Activated CD4-positive, alpha-beta memory T cell treated with anti-CD3 and anti-CD28 coated beads, Interleukin-2, amount 10 ng/mL, durations not matched to agents 7 days and 5 days (primary cell): Measurements from ENCODE around the gene BPGM. TPM values are rescaled to one million over a fixed set of nuclear protein-coding genes. Genes with fewer than 3 reads are reported as not detected.

Experiments
- CTCF ChIA-PET: fragments of 350-600 bp; sonication (Branson Sonifier 250); formaldehyde crosslinking; loops from one replicate; lab custom pipeline; 2021; ENCODE audit warnings: antibody characterized with exemption, inconsistent platforms; lab: Charles Lee
- POLR2A ChIA-PET: fragments of 350-600 bp; sonication (Branson Sonifier 250); formaldehyde crosslinking; loops from one replicate; lab custom pipeline; 2021; ENCODE audit warnings: antibody characterized with exemption; lab: Charles Lee
- DNase-seq: peaks from one replicate; pipeline ENCODE4 v3.0.0-alpha.2; 2020
- H3K27ac Mint-ChIP-seq: one replicate; pipeline ENCODE4 v1.8.0; 2021; ENCODE audit warnings: mild to moderate bottlenecking, mixed read lengths
- H3K27me3 Mint-ChIP-seq: one replicate; pipeline ENCODE4 v1.8.0; 2021; ENCODE audit warnings: mixed read lengths
- H3K36me3 Mint-ChIP-seq: one replicate; pipeline ENCODE4 v1.8.0; 2021; ENCODE audit warnings: low read depth, mixed read lengths
- H3K4me1 Mint-ChIP-seq: one replicate; pipeline ENCODE4 v1.8.0; 2021; ENCODE audit warnings: mixed read lengths
- H3K4me3 Mint-ChIP-seq: one replicate; pipeline ENCODE4 v1.8.0; 2021; ENCODE audit warnings: mild to moderate bottlenecking, mixed read lengths
- H3K9me3 Mint-ChIP-seq: one replicate; pipeline ENCODE4 v1.8.0; 2021; ENCODE audit warnings: mixed read lengths
- total RNA-seq, 2 experiments: library from RNA; stranded (reverse); gene quantifications; one replicate each; pipeline ENCODE4 v1.2.3, GENCODE V29; 2021

BPGM gene
- total RNA-seq, 2 experiments from 2014 or later, result 27.3 to 29.3 TPM

DNA sequence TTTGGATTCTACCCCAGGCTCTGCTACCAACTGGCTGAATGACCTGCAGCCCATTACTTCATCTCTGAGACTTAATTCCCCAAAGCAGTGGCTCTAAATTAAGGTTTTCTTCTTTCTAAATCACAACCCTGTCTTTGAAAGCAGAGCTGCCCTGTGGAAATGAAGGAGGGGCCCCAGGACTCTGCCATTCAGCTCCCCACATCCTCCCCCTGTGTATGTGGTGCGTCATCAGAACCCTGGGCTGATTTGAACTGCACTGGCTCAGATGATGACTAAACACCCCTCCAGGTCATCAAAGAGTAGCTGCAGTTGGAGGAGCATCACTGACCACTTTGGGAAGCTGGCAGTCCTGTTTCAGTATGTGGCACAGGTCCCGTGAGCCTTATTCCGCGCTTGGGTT is 46.6 kb downstream of the BPGM start:
- H3K27me3 Mint-ChIP-seq, result peaks cover 2% of the 10 kb centered on the region
- DNase-seq, result peak; percentile 45
- no peak overlapping the region for H3K4me3 Mint-ChIP-seq
- no peak overlapping the region for H3K27ac Mint-ChIP-seq
- ChIA-PET CTCF (interaction anchor here (0.7 to 1.6 kb wide), 4 partner anchors 8 to 476 kb away, joined by 3 to 4 read pairs (median 4); no protein-coding TSS in a partner anchor), POLR2A (interaction anchor here (0.9 to 1.2 kb wide), 4 partner anchors 8 to 47 kb away, joined by 3 to 4 read pairs (median 3); partner anchors contain the start of gene BPGM)
- no peaks in the 10 kb centered on the region for H3K9me3 Mint-ChIP-seq
- H3K36me3 Mint-ChIP-seq, result no peaks in the 10 kb centered on the region
- H3K4me1 Mint-ChIP-seq, result peaks cover 30% of the 10 kb centered on the region

DNA sequence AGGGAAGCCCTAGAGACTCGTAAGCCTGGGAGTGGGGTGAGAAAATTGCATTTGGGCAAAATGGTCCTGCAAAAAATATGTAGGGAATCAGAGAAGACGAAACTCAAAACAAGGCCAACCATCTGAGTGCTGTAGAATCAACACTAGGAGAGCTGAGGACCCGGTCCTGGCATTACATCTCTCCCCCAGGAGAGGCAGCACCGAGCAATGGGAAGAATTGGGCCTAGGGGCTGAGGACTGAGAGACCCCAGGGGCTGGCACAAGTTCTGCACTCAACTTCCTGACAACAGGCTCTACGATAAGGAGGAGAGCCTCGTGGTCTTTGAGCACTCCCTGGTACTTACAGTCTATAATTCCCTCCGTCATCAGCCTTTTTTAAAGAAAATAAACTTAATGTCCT is 47.6 kb downstream of the BPGM start:
- Mint-ChIP-seq H3K4me1 (peaks cover 29% of the 10 kb centered on the region), H3K4me3 (no peak overlapping the region), H3K27ac (no peak overlapping the region), H3K36me3 (no peaks in the 10 kb centered on the region), H3K9me3 (no peaks in the 10 kb centered on the region), H3K27me3 (no peaks in the 10 kb centered on the region)
- no peak for DNase-seq
- ChIA-PET POLR2A (no interaction called here), CTCF (no interaction called here)

DNA sequence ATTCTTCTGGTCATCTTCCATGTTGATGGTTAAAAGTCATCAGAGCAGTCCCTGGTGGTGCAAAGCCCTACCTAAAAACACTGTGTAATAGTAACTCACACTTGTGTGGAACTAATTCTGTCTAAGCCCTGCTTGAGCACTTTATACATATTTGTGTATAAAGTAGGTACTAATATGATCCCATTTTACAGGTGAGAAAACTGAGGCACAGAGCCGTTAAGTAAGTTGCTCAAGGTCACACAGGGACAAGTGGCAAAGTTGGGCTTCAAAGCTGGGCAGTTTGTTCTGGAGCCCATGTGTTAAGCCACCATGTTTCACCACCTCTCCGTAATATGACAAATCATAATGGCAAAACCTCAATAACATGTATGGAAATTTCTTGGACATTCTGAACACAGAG is 48.1 kb downstream of the BPGM start:
- ChIA-PET CTCF (interaction anchor here (1.1 kb wide), 1 partner anchor 62 kb away, joined by 3 read pairs; no protein-coding TSS in a partner anchor), POLR2A (no interaction called here)
- Mint-ChIP-seq H3K27ac (no peak overlapping the region), H3K9me3 (no peaks in the 10 kb centered on the region), H3K4me1 (peaks cover 29% of the 10 kb centered on the region), H3K27me3 (no peaks in the 10 kb centered on the region), H3K36me3 (no peaks in the 10 kb centered on the region), H3K4me3 (no peak overlapping the region)
- DNase-seq, result no peak

DNA sequence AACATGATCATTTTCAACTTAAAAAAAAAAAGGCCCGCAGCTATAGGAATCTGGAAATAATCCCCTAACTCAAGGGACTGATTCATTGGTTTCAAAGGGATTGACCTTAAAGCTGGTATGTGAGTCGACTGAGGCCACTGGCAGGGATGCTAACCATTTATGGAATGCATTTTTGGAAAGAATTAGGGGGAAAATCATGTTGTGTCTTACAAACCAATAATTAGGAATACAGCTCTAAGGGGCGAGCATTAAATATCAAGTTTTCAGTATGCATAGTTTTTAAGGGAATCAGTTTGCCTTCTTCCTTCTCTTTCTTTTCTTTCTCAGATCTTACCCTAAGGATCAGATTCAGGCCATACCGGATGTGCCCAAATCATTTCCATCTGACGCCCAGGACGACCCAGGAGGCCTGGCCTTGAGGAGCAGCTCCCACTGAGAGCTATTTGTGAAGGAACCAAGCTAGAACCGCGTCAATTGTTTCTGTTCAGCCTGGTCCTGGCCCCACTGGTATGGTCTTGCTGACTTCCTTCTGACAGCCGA is 48.7 kb downstream of the BPGM start:
- Mint-ChIP-seq H3K4me1 (peaks cover 25% of the 10 kb centered on the region), H3K36me3 (no peaks in the 10 kb centered on the region), H3K9me3 (no peaks in the 10 kb centered on the region), H3K4me3 (no peak overlapping the region), H3K27ac (no peak overlapping the region), H3K27me3 (no peaks in the 10 kb centered on the region)
- no peak for DNase-seq
- POLR2A ChIA-PET, result interaction anchor here (1.2 kb wide), 1 partner anchor 31 kb away, joined by 3 read pairs; no protein-coding TSS in a partner anchor
- CTCF ChIA-PET, result interaction anchor here (0.6 to 1.1 kb wide), 2 partner anchors 34 to 63 kb away, joined by 3 to 4 read pairs; no protein-coding TSS in a partner anchor

DNA sequence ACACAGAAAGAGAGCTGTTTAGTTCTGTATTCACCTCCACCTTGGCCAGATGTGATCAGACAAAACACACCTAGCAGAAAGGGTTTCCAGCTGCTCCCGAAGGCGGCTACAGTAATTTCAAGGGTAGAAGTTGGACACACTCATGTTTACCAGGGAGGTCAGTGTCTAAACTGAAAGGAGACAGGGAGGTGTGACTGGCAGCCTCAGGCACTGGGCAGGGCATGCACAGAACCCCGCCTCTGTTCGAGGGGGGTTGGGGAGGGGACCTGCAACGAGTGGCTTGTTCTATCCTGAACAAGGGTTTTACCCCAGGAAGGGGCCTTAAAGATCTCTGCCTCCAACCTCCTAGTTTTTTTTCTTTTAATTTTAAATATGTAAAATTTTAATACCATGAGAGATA is 49.6 kb downstream of the BPGM start:
- H3K4me3 Mint-ChIP-seq, result no peak overlapping the region
- no peaks in the 10 kb centered on the region for H3K36me3 Mint-ChIP-seq
- H3K27me3 Mint-ChIP-seq, result no peaks in the 10 kb centered on the region
- H3K9me3 Mint-ChIP-seq, result no peaks in the 10 kb centered on the region
- ChIA-PET CTCF (no interaction called here), POLR2A (interaction anchor here (1.2 kb wide), 1 partner anchor 31 kb away, joined by 3 read pairs; no protein-coding TSS in a partner anchor)
- no peak for DNase-seq
- peaks cover 21% of the 10 kb centered on the region for H3K4me1 Mint-ChIP-seq
- H3K27ac Mint-ChIP-seq, result no peak overlapping the region

DNA sequence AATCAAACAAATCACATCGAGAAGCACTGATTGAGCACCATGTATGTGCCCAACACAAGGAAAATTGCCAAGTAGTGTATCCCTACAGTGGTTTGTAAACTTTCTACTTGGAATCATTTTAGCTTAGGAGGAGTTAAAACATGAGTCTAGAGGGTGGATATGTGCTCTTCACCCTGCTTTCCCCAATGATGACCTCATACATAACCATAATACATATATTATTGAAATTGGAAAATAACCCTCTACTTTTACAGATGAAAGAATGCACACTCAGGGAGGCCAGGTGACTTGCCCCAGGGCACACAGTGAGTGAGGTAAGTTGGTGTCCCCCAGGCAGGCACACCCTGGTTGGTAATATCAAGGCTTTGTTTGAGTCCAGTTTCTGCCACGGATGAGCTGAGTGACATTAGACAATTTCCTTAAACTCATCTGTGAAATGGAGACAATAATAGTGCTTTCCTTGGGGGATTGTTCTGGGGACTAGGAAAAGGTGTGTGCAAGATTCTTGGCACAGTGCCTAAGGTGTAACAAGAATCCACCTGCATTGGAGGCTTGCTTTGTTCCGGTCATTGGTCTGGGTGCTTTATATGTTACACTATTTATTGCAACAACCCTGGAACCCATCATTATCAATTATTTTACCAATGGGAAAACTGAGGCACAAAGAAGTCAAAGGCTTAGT is 50.7 kb downstream of the BPGM start:
- ChIA-PET CTCF (no interaction called here), POLR2A (no interaction called here)
- peaks cover 12% of the 10 kb centered on the region for H3K4me1 Mint-ChIP-seq
- no peaks in the 10 kb centered on the region for H3K9me3 Mint-ChIP-seq
- H3K27ac Mint-ChIP-seq, result no peak overlapping the region
- no peaks in the 10 kb centered on the region for H3K27me3 Mint-ChIP-seq
- no peaks in the 10 kb centered on the region for H3K36me3 Mint-ChIP-seq
- DNase-seq, result no peak
- H3K4me3 Mint-ChIP-seq, result no peak overlapping the region

DNA sequence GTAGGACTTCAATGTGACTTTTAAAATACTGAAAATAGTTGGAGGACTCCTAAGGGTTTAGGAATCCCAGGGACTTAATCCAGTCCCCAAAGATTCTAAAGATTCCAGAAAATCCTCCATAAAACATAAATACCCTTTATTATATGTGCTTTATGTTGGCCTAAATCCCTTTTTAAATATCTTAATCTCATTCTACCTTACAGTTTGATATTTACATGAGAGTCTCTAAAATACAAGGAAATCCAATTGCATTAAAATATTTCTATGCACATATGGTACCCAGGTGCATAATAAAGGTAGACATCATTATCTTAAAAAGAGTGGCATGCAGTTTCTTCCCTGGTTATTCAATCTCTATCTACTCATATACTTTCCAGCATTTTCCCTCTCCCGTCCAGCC is 51.8 kb downstream of the BPGM start:
- Mint-ChIP-seq H3K27me3 (no peaks in the 10 kb centered on the region), H3K36me3 (no peaks in the 10 kb centered on the region), H3K4me1 (peaks cover under 1% of the 10 kb centered on the region), H3K4me3 (no peak overlapping the region), H3K27ac (no peak overlapping the region), H3K9me3 (no peaks in the 10 kb centered on the region)
- POLR2A ChIA-PET, result no interaction called here
- CTCF ChIA-PET, result no interaction called here
- no peak for DNase-seq

DNA sequence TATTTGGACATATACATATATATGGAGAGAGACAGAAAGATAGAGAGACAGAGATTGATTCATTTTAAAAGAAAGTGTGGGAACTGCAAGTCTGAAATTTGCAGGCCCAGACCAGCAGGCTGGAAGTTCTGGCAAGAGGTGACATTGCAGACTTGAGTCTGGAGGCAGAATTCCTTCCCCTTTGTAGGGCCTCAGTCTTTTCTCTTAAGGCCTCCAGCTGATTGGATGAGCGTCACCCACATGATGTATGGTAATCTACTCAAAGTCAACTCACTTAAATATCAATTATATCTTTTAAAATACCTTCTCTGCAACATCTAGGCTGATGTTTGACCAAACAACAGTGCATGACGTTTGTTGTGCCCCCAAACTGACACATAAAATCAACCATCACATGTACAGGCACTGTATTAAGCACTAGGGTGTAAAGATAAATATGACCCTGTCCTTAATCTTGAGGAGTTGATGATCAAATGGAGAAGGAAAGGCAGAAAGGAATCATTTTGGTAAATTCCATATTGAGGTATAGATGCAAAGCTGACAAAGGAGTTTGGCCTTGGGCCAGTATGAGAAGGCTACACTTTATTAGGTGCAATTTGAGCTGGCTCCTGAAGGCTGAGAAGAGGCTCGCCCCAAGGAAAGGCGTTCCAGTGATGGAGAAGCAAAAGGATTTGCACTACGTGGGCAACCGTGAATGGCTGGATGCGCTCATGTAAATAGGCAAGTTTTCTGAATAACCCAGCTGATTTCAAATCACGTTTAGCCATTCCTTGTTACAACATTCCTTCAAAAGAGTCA is 52.6 kb downstream of the BPGM start:
- H3K27ac Mint-ChIP-seq, result no peak overlapping the region
- no peak overlapping the region for H3K4me3 Mint-ChIP-seq
- H3K36me3 Mint-ChIP-seq, result no peaks in the 10 kb centered on the region
- ChIA-PET CTCF (interaction anchor here (1.3 to 5.1 kb wide), 3 partner anchors 9 to 66 kb away, joined by 3 to 48 read pairs (median 18); no protein-coding TSS in a partner anchor), POLR2A (interaction anchor here (1.1 kb wide), 2 partner anchors 53 to 63 kb away, joined by 3 to 4 read pairs; partner anchors contain the start of gene BPGM)
- H3K4me1 Mint-ChIP-seq, result no peaks in the 10 kb centered on the region
- DNase-seq, result no peak
- H3K9me3 Mint-ChIP-seq, result no peaks in the 10 kb centered on the region
- no peaks in the 10 kb centered on the region for H3K27me3 Mint-ChIP-seq

DNA sequence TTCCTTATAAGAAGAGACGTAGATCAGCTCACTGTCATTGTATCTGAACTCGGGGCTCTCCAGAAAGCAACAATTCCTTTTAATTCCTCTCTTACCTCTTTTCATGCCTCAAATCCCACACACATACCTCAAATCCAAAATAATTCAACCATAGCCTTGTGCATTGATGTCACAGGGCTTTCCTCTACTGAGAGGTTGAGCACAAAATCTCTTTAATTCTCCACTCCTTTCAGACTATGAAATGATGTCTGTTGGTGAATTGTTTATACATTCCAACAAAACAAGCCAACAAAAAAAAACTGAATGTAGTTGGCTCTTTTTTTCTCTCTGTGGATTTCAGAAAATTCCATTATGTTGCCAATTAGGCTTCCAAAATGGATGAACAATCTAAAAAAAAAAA is 53.2 kb downstream of the BPGM start:
- Mint-ChIP-seq H3K4me1 (no peaks in the 10 kb centered on the region), H3K9me3 (no peaks in the 10 kb centered on the region), H3K36me3 (no peaks in the 10 kb centered on the region), H3K27me3 (no peaks in the 10 kb centered on the region), H3K4me3 (no peak overlapping the region), H3K27ac (no peak overlapping the region)
- DNase-seq, result no peak
- CTCF ChIA-PET, result interaction anchor here (1.3 to 5.1 kb wide), 4 partner anchors 9 to 66 kb away, joined by 3 to 48 read pairs (median 12); no protein-coding TSS in a partner anchor
- POLR2A ChIA-PET, result interaction anchor here (1.1 kb wide), 2 partner anchors 54 to 64 kb away, joined by 3 to 4 read pairs; partner anchors contain the start of gene BPGM

DNA sequence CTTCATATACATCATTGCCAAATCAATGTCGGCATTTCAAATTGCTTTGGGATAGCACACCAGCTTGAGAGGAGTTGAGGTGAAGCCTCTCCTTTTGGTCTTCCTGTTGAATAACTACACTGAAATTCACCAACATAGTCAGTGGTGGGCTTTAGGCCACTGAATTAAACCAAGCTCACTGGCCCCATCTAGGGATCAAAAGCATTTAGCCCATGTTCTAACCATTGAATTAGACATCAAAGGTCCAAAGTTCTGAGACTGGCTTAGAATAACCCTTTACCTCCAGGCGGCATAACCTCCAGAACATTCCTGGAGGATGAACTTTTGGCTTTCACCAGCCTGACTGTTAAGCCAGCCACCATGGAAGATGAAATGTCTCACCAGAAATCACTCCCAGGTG is 54.6 kb downstream of the BPGM start:
- Mint-ChIP-seq H3K36me3 (no peaks in the 10 kb centered on the region), H3K4me1 (no peaks in the 10 kb centered on the region), H3K4me3 (no peak overlapping the region), H3K27me3 (no peaks in the 10 kb centered on the region), H3K27ac (no peak overlapping the region), H3K9me3 (no peaks in the 10 kb centered on the region)
- no peak for DNase-seq
- CTCF ChIA-PET, result interaction anchor here (0.9 to 5.1 kb wide), 7 partner anchors 9 to 226 kb away, joined by 3 to 48 read pairs (median 6); no protein-coding TSS in a partner anchor
- POLR2A ChIA-PET, result interaction anchor here (0.9 to 1.5 kb wide), 3 partner anchors 10 to 67 kb away, joined by 3 read pairs; no protein-coding TSS in a partner anchor

DNA sequence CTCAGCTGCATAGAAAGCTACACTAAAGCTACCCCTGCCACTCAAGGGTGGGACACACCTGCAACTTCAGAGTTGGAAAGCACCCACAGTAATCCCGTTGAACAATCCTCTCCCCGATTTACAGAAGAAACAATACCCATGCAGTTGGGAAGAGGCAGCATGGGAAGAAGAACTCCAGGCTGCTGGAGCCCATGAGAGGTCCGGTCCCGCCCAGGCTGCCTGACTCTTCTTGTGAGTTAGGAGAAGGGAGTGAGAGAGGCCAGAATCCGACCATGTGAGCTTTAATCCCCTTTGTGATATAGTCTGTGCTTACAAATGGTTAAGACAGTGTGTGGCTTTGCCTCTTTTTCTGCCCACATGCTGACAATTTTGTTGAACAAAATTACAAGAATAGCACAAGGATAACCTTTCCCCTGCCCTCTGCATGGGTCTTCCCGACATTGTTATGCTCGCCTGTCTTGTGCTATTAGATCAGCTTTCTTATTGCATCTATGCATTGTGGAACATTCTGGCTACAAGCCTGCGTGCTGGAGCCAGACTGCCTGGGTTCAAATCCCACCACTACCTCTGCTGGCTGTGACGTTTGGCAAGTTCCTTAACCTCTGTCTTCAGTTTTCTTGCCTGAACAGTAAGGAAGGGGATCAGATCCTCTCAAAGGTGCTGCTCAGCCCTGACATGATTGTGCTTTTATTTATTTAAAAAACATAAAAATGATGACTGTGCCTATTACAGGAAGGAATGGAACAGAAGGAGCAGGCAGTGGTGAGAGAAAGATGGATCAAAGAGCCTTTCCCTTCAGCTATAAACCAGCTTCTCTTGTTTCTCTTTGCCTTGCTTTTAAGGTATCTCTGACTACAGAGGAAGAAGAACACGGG is 56.0 kb downstream of the BPGM start:
- no peak overlapping the region for H3K27ac Mint-ChIP-seq
- H3K4me3 Mint-ChIP-seq, result no peak overlapping the region
- ChIA-PET CTCF (interaction anchor here (1.8 to 5.1 kb wide), 4 partner anchors 8 to 69 kb away, joined by 6 to 48 read pairs (median 12); no protein-coding TSS in a partner anchor), POLR2A (interaction anchor here (0.6 to 1.5 kb wide), 3 partner anchors 34 to 68 kb away, joined by 3 read pairs; no protein-coding TSS in a partner anchor)
- H3K9me3 Mint-ChIP-seq, result no peaks in the 10 kb centered on the region
- H3K4me1 Mint-ChIP-seq, result no peaks in the 10 kb centered on the region
- DNase-seq, result no peak
- H3K36me3 Mint-ChIP-seq, result no peaks in the 10 kb centered on the region
- no peaks in the 10 kb centered on the region for H3K27me3 Mint-ChIP-seq

DNA sequence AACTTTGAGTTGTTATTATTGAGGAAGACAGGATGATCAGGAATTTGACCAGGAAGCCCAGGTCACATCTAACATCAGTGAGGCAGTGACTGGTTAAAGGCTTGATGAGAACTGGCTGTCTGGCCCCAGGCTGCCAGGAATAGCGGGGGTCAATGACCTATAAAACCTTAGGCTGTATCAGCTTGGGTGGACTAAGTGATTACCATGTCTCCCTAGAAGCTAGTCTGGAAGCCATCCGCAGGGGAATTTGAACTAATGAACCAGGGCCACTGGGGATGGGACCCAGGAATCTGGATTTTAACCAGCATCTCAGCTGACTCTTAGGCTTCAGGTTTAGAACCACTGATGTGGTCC is 56.6 kb downstream of the BPGM start:
- POLR2A ChIA-PET, result no interaction called here

More for the DNA sequence above, 56.6 kb downstream of the BPGM start:
- Mint-ChIP-seq H3K9me3 (no peaks in the 10 kb centered on the region), H3K27me3 (no peaks in the 10 kb centered on the region), H3K4me3 (no peak overlapping the region), H3K27ac (no peak overlapping the region), H3K4me1 (no peaks in the 10 kb centered on the region), H3K36me3 (no peaks in the 10 kb centered on the region)
- DNase-seq, result no peak
- CTCF ChIA-PET, result interaction anchor here (5.1 kb wide), 1 partner anchor 70 kb away, joined by 48 read pairs; no protein-coding TSS in a partner anchor
